Uterus (tissue), 2 donors: ENCODE data around the gene SLC36A3.

ENCODE experiments used
- POLR2A ChIP-seq, 2 donors: fragments of 450-650 bp; IDR thresholded peaks; one replicate each; pipeline ENCODE4 v1.6.1; 2016; ENCODE audit warnings: antibody characterized with exemption in 2 of 2, mild to moderate bottlenecking in 1 of 2, moderate library complexity in 1 of 2
- TF ChIP-seq, protein P1 (sequence below), 4 experiments: fragments of 200-600 bp in 2 of 4; fragments of 450-650 bp in 2 of 4; sonication (generic) in 2 of 4; IDR thresholded peaks; one replicate each; pipeline ENCODE4 v1.5.1; 2016 to 2019; ENCODE audit warnings: antibody characterized with exemption in 4 of 4, mild to moderate bottlenecking in 2 of 4, moderate library complexity in 1 of 4

DNA sequence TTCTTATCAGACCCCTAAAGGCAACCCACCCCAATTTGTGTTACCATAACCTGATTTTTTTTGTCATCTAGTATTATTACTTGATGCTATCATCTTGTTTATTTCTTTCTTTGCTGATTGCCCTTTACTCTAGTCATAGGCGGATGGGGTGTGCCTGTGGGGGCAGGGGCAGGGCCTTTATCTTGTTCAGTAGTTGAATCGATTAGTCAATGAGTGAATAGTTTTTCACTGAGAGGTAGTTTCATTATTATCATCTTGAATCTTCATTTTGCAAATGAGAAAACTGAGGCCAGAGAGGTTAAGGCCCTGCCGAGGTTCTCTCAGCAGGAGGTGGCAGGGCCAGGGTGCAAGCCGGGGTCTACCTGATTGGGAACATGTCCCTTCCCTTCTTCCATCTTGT is 60.0 kb downstream of the SLC36A3 start:
- TF ChIP-seq, protein P1, sequence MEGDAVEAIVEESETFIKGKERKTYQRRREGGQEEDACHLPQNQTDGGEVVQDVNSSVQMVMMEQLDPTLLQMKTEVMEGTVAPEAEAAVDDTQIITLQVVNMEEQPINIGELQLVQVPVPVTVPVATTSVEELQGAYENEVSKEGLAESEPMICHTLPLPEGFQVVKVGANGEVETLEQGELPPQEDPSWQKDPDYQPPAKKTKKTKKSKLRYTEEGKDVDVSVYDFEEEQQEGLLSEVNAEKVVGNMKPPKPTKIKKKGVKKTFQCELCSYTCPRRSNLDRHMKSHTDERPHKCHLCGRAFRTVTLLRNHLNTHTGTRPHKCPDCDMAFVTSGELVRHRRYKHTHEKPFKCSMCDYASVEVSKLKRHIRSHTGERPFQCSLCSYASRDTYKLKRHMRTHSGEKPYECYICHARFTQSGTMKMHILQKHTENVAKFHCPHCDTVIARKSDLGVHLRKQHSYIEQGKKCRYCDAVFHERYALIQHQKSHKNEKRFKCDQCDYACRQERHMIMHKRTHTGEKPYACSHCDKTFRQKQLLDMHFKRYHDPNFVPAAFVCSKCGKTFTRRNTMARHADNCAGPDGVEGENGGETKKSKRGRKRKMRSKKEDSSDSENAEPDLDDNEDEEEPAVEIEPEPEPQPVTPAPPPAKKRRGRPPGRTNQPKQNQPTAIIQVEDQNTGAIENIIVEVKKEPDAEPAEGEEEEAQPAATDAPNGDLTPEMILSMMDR (IDR thresholded peaks at IDR 0.05) = no peak
- TF ChIP-seq POLR2A (IDR thresholded peaks at IDR 0.05) = no peak
